Fibroblast of lung (primary cell): ENCODE data around the gene MRTFA. TPM values are rescaled to one million over a fixed set of nuclear protein-coding genes. Genes with fewer than 3 reads are reported as not detected.
A peak's percentile ranks its signal among the peaks of the same experiment; 100 is the strongest.

Experiments used
- DNase-seq, 2 donors: peaks; one replicate each; pipeline versions ENCODE4 v3.0.0 to v3.0.0-alpha.2; 2010; ENCODE audit warnings: low read depth in 2 of 2
- H2AFZ ChIP-seq: 2 replicates; pipeline ENCODE4 v1.5.1; 2012; ENCODE audit warnings: low read length, control low read depth, inconsistent platforms
- H3K27ac ChIP-seq: 2 replicates; pipeline ENCODE4 v1.5.1; 2011; ENCODE audit warnings: low read length, control low read depth; ENCODE audit not compliant: insufficient read depth
- H3K27me3 ChIP-seq: 2 replicates; pipeline ENCODE4 v1.5.1; 2011; ENCODE audit warnings: mild to moderate bottlenecking, low read length; ENCODE audit not compliant: control insufficient read depth, insufficient read depth
- H3K36me3 ChIP-seq: 2 replicates; pipeline ENCODE4 v1.5.1; 2011; ENCODE audit warnings: low read length; ENCODE audit not compliant: control insufficient read depth, insufficient read depth
- H3K4me1 ChIP-seq: 2 replicates; pipeline ENCODE4 v1.5.1; 2011; ENCODE audit warnings: low read length; ENCODE audit not compliant: control insufficient read depth, insufficient read depth; ENCODE audit errors: extremely low read depth
- H3K4me2 ChIP-seq: 2 replicates; pipeline ENCODE4 v1.5.1; 2011; ENCODE audit warnings: low read length, control low read depth; ENCODE audit not compliant: insufficient read depth; ENCODE audit errors: extremely low read depth
- H3K4me3 ChIP-seq, 4 experiments: fragments of 200-600 bp in 1 of 4; sonication (generic) in 1 of 4; replicated peaks in 1 of 4; 2 replicates each; pipeline ENCODE4 v1.5.1; 2011 to 2016; ENCODE audit warnings: low read length in 4 of 4, low read depth in 3 of 4, mild to moderate bottlenecking in 3 of 4, control low read depth in 2 of 4, inconsistent platforms in 1 of 4, mixed read lengths in 1 of 4; ENCODE audit not compliant: insufficient read depth in 1 of 4; ENCODE audit errors: control extremely low read depth in 1 of 4
- H3K79me2 ChIP-seq: 2 replicates; pipeline ENCODE4 v1.5.1; 2012; ENCODE audit warnings: mild to moderate bottlenecking, low read length, inconsistent platforms; ENCODE audit not compliant: control insufficient read depth, insufficient read depth
- H3K9ac ChIP-seq: 2 replicates; pipeline ENCODE4 v1.5.1; 2011; ENCODE audit warnings: mild to moderate bottlenecking, low read length, control low read depth; ENCODE audit not compliant: insufficient read depth
- H3K9me3 ChIP-seq: 2 replicates; pipeline ENCODE4 v1.5.1; 2012; ENCODE audit warnings: low read depth, low read length; ENCODE audit not compliant: control insufficient read depth, insufficient read depth
- H4K20me1 ChIP-seq: 2 replicates; pipeline ENCODE4 v1.5.1; 2011; ENCODE audit warnings: low read length; ENCODE audit not compliant: control insufficient read depth, insufficient read depth; ENCODE audit errors: extremely low read depth
- EZH2 ChIP-seq: IDR thresholded peaks from 2 replicates; pipeline ENCODE4 v1.5.1; 2012; ENCODE audit warnings: low read length, control low read depth, mild to moderate bottlenecking; ENCODE audit errors: missing control alignments
- polyA plus RNA-seq, 2 donors: library from polyadenylated mRNA; depleted of rRNA in 1 of 2; stranded (reverse) in 1 of 2; unstranded in 1 of 2; fragments of >200 nt; gene quantifications; 2 replicates each; pipeline ENCODE4 v1.2.1, GENCODE V29; 2011 to 2012; ENCODE audit warnings: missing spikeins in 1 of 2
- total RNA-seq: library from RNA; depleted of rRNA; stranded (reverse); fragments of >200 nt; gene quantifications from 2 replicates; pipeline ENCODE4 v1.2.1, GENCODE V29; 2014
- TF ChIP-seq, protein P1 (sequence below), 2 donors: IDR thresholded peaks in 1 of 2; conservative IDR thresholded peaks in 1 of 2; 1 replicate in 1 of 2; 2 replicates in 1 of 2; pipeline ENCODE4 v1.5.1; 2011 to 2012; ENCODE audit warnings: low read length in 2 of 2, control low read depth in 1 of 2, inconsistent platforms in 1 of 2, low read depth in 1 of 2, mild to moderate bottlenecking in 1 of 2

MRTFA gene
- total and polyA plus RNA-seq, 2 donors (not counting 1 experiment from before 2014, with no cell fraction given): 7.6 to 23.0 TPM

DNA sequence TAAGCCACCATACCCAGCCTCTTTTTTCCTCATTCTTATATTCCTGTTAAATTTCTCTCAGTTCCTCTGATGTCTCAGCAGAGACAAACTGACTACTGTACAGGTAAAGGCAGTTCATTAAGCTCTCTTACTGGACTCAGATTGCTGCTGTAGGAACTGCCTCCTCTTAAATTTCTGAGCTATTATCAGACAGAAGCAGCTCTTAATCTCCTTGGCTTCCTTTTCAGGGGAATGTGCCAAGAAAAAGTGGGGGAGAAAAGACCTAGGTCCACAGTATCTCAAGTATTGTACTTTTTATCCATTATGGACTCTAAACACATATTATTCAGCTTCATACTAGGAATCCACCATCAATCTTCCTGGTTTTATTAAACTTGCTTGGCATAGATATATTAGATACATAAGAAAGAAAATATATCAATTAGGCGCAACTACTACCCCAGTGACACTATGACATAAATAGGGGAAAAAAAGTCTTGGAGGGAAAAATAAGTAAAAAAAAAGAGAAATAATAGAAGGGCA, 26.1 kb downstream of the MRTFA start:
- H4K20me1 ChIP-seq: no peaks in the 10 kb centered on the region

DNA sequence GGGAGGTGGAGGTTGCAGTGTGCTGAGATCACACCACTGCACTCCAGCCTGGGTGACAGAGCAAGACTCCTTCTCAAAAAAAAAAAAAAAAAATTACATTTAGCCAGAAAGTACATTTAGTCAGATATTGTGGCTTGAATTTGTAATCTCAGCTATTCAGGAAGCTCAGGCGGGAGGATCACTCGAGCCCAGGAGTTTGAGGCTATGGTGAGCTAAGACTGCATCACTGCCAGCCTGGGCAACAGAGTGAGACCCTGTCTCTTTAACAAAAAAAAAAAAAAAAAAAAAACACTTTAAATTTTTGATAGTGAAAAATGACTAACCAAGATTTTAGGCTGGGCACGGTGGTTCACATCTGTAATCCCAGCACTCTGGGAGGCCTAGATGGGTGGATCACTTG, 27.3 kb downstream of the MRTFA start:
- Histone ChIP-seq H4K20me1 (no peaks in the 10 kb centered on the region), H3K9me3 (no peaks in the 10 kb centered on the region), H2AFZ (no peak overlapping the region), H3K36me3 (no peaks in the 10 kb centered on the region), H3K27me3 (no peaks in the 10 kb centered on the region), H3K4me1 (peaks cover 5% of the 10 kb centered on the region), H3K4me2 (no peak overlapping the region), H3K4me3 (no peak overlapping the region), H3K79me2 (peaks cover 67% of the 10 kb centered on the region), H3K9ac (no peak overlapping the region), H3K27ac (no peak overlapping the region)
- TF ChIP-seq EZH2: no peak
- TF ChIP-seq, protein P1, sequence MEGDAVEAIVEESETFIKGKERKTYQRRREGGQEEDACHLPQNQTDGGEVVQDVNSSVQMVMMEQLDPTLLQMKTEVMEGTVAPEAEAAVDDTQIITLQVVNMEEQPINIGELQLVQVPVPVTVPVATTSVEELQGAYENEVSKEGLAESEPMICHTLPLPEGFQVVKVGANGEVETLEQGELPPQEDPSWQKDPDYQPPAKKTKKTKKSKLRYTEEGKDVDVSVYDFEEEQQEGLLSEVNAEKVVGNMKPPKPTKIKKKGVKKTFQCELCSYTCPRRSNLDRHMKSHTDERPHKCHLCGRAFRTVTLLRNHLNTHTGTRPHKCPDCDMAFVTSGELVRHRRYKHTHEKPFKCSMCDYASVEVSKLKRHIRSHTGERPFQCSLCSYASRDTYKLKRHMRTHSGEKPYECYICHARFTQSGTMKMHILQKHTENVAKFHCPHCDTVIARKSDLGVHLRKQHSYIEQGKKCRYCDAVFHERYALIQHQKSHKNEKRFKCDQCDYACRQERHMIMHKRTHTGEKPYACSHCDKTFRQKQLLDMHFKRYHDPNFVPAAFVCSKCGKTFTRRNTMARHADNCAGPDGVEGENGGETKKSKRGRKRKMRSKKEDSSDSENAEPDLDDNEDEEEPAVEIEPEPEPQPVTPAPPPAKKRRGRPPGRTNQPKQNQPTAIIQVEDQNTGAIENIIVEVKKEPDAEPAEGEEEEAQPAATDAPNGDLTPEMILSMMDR (conservative IDR thresholded peaks at IDR 0.05 in 1 of 2, IDR thresholded peaks at IDR 0.05 in 1 of 2; ENCODE audit: low read depth in 1 of 2, low read length in 2 of 2): no peak
- DNase-seq: peak in 1 of 2 donors; percentile 46

More for the DNA sequence above, 26.1 kb downstream of the MRTFA start:
- Histone ChIP-seq H3K79me2 (peaks cover 61% of the 10 kb centered on the region), H2AFZ (no peak overlapping the region), H3K4me2 (no peak overlapping the region), H3K27me3 (no peaks in the 10 kb centered on the region), H3K27ac (no peak overlapping the region), H3K36me3 (no peaks in the 10 kb centered on the region), H3K9ac (no peak overlapping the region), H3K9me3 (no peaks in the 10 kb centered on the region), H3K4me1 (peaks cover 5% of the 10 kb centered on the region), H3K4me3 (no peak overlapping the region)
- TF ChIP-seq, protein P1 (conservative IDR thresholded peaks at IDR 0.05 in 1 of 2, IDR thresholded peaks at IDR 0.05 in 1 of 2; ENCODE audit: low read depth in 1 of 2, low read length in 2 of 2): no peak
- no peak for TF ChIP-seq EZH2
- peak in 1 of 2 donors; percentile 42 for DNase-seq

DNA sequence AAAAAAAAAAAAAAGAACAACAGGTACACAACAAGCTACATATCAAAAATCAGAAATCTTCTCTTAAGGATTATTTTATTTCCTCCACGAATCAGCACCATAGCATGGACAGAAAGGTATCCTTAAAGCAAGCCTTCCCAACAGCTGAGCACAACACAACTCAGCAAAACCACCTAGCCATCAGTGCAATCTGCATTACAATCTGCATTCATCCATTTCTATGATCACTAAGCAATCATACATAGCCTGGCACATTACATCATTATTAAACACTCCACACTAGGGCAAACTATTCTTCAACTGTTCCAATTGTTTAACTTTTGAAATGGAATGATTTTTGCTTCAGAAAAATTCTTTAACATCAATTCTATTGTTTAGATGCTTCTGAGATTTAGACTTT, 29.0 kb downstream of the MRTFA start:
- TF ChIP-seq, protein P1 (conservative IDR thresholded peaks at IDR 0.05 in 1 of 2, IDR thresholded peaks at IDR 0.05 in 1 of 2; ENCODE audit: low read depth in 1 of 2, low read length in 2 of 2): no peak
- TF ChIP-seq EZH2: no peak
- no peaks in the 10 kb centered on the region for H4K20me1 ChIP-seq
- no peaks in the 10 kb centered on the region for H3K27me3 ChIP-seq
- DNase-seq: no peak
- no peak overlapping the region for H2AFZ ChIP-seq
- no peak overlapping the region for H3K27ac ChIP-seq
- H3K79me2 ChIP-seq: peaks cover 65% of the 10 kb centered on the region
- H3K4me1 ChIP-seq: peaks cover 5% of the 10 kb centered on the region
- H3K36me3 ChIP-seq: no peaks in the 10 kb centered on the region
- no peak overlapping the region for H3K4me3 ChIP-seq
- no peak overlapping the region for H3K9ac ChIP-seq
- no peak overlapping the region for H3K4me2 ChIP-seq
- no peaks in the 10 kb centered on the region for H3K9me3 ChIP-seq
